ES-I3 (cell line): ENCODE results near the gene BPHL.
A peak's percentile ranks its signal among the peaks of the same experiment; 100 is the strongest.
"Not testable (repeated sequence)": the region's sequence is repeated elsewhere in the genome, so short reads cannot be mapped to it uniquely, and the experiment has no call there.

Source experiments
- H3K36me3 ChIP-seq: 2 replicates; pipeline ENCODE4 v1.6.1; 2013; ENCODE audit warnings: mild to moderate bottlenecking, low read length, control low read depth, moderate library complexity; ENCODE audit not compliant: insufficient read depth
- H3K4me1 ChIP-seq: 2 replicates; pipeline ENCODE4 v1.6.1; 2013; ENCODE audit warnings: mild to moderate bottlenecking, control low read depth, low read length; ENCODE audit not compliant: insufficient read depth
- H3K9ac ChIP-seq: 2 replicates; pipeline ENCODE4 v1.6.1; 2013; ENCODE audit warnings: low read depth, mild to moderate bottlenecking, low read length, moderate library complexity
- H3K9me3 ChIP-seq: 2 replicates; pipeline ENCODE4 v1.6.1; 2013; ENCODE audit warnings: mild to moderate bottlenecking, low read length, moderate library complexity; ENCODE audit not compliant: control insufficient read depth, insufficient read depth

BPHL gene

DNA sequence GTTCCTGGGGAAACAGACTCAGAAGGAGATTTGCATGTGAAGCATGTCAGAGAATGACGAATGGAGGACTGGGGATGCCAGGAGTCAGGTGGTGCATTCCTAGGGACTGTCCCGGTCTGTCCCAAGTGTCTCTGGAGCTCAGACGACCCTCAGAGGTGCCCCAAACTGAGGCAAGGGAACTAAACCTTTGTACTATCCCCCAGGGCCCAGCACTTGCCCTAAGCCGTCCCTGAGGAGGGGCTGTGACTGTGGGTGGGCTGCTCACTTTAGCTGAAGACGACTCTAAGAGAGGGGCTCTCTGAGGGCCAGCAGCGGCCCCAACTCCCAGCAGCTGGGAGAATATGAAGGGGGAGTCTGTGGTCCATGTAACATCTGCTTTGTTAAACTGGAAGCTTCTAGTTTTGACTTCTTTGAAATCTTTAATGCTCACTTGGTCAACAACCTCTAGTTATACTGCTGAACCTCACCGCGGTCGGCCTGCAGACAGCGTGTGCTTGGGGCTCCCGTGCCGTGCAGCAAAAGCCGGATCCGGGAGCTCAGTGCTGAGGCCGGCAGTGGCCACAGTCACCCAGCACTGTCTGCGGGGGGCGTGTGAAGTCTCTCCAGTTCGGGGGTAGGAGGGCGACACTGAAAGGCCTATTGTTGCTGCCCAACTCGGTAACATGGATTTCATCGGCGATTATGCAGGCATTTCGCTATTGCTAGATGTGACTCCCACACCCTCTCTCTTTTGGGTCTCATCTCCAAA, 74.8 kb downstream of the BPHL start:
- no peaks in the 10 kb centered on the region for H3K9me3 ChIP-seq

GRCh38 chr6:3194535-3195419, 76.3 kb downstream of the BPHL start:
- H3K9me3 ChIP-seq = no peaks in the 10 kb centered on the region
- H3K4me1 ChIP-seq = peaks cover 33% of the 10 kb centered on the region
- no peaks in the 10 kb centered on the region for H3K36me3 ChIP-seq
- H3K9ac ChIP-seq = peak overlapping the region; percentile 22; the same call in 1 of the 2 replicates

More for the DNA sequence above, 74.8 kb downstream of the BPHL start:
- Histone ChIP-seq H3K9ac (no peak overlapping the region), H3K36me3 (no peaks in the 10 kb centered on the region), H3K4me1 (peaks cover 33% of the 10 kb centered on the region)

- H3K9me3 ChIP-seq = no peaks in the 10 kb centered on the region
- H3K36me3 ChIP-seq = no peaks in the 10 kb centered on the region
- H3K4me1 ChIP-seq = peaks cover 33% of the 10 kb centered on the region
- no peak overlapping the region; the same call in 1 of the 2 replicates for H3K9ac ChIP-seq
These were observed 76.8 kb downstream of the BPHL start for GRCh38 chr6:3195420-3195694.

- peaks cover 33% of the 10 kb centered on the region for H3K4me1 ChIP-seq
- no peak overlapping the region; the same call in 1 of the 2 replicates for H3K9ac ChIP-seq
- no peaks in the 10 kb centered on the region for H3K36me3 ChIP-seq
- no peaks in the 10 kb centered on the region for H3K9me3 ChIP-seq
These were observed 77.4 kb downstream of the BPHL start for GRCh38 chr6:3195695-3196497.

GRCh38 chr6:3196770-3197169, 78.3 kb downstream of the BPHL start:
- no peaks in the 10 kb centered on the region for H3K36me3 ChIP-seq
- no peaks in the 10 kb centered on the region for H3K9me3 ChIP-seq
- peaks cover 33% of the 10 kb centered on the region for H3K4me1 ChIP-seq
- no peak overlapping the region for H3K9ac ChIP-seq

DNA sequence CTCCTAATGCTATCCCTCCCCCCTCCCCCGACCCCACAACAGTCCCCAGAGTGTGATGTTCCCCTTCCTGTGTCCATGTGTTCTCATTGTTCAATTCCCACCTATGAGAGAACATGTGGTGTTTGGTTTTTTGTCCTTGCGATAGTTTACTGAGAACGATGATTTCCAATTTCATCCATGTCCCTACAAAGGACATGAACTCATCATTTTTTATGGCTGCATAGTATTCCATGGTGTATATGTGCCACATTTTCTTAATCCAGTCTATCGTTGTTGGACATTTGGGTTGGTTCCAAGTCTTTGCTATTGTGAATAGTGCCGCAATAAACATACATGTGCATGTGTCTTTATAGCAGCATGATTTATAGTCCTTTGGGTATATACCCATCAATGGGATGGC, 79.2 kb downstream of the BPHL start:
- not testable (repeated sequence) for H3K9me3 ChIP-seq, H3K36me3 ChIP-seq, H3K9ac ChIP-seq
- H3K4me1 ChIP-seq = peaks cover 33% of the 10 kb centered on the region

- Histone ChIP-seq H3K36me3 (no peaks in the 10 kb centered on the region), H3K4me1 (peaks cover 20% of the 10 kb centered on the region), H3K9me3 (no peaks in the 10 kb centered on the region), H3K9ac (no peak overlapping the region)
These were observed 80.9 kb downstream of the BPHL start for GRCh38 chr6:3199382-3199781.

GRCh38 chr6:3200682-3201081, 82.2 kb downstream of the BPHL start:
- H3K4me1 ChIP-seq = peaks cover 7% of the 10 kb centered on the region
- no peak overlapping the region for H3K9ac ChIP-seq
- no peaks in the 10 kb centered on the region for H3K9me3 ChIP-seq
- H3K36me3 ChIP-seq = no peaks in the 10 kb centered on the region

DNA sequence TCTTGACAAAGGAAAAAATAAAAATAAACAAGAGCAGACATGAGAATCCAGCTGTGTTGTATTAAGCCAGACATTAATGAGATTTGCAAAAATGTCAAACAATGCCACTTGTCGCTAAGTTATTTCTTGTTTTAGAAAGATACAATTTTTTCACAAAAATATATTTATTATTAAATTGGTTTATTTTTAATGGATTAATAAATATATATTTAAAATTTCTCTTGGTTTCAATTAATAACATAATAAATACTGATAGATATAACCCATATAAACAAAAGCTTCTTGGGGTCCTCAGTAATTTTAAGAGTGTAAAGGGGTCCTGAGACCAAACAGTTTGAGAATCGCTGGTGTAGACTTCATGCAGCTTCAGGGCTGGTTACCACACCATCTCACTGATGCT, 82.9 kb downstream of the BPHL start:
- no peaks in the 10 kb centered on the region for H3K9me3 ChIP-seq
- no peak overlapping the region for H3K9ac ChIP-seq
- peaks cover under 1% of the 10 kb centered on the region; the same call in 1 of the 2 replicates for H3K4me1 ChIP-seq
- H3K36me3 ChIP-seq = no peaks in the 10 kb centered on the region
